ENCODE measurements around the gene GC. TPM values are rescaled to one million over a fixed set of nuclear protein-coding genes. Genes with fewer than 3 reads are reported as not detected.
"Not testable (repeated sequence)": the region's sequence is repeated elsewhere in the genome, so short reads cannot be mapped to it uniquely, and the experiment has no call there.

The GC gene
- total RNA-seq, 2 experiments from 2014 or later, result not detected

DNA sequence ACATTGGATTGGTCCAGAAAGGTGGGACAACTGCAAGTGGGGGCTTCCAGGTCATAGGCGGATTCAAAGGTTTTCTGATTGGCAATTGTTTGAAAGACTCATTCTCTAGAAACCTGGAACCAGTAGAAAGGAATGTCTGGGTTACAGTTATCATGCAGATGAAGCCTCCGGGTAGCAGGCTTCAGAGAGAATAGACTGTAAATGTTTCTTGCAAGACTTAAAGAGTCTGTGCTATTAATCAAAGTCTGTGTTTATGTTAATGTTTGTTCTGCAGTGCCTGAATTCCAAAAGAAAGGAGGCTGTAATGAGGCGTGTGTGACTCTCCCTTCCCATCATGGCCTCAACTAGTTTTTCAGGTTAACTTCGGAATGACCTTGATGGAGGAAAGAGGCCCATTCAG lies 43.9 kb upstream of the GC start:
- POLR2A ChIA-PET, result no interaction called here
- no peaks in the 10 kb centered on the region for H3K36me3 Mint-ChIP-seq (ENCODE audit: low read depth)
- H3K4me1 Mint-ChIP-seq (ENCODE audit: low read depth), result no peaks in the 10 kb centered on the region
- intact Hi-C loops (cut with micrococcal nuclease), result no loop called here
- TF ChIP-seq, protein P1, sequence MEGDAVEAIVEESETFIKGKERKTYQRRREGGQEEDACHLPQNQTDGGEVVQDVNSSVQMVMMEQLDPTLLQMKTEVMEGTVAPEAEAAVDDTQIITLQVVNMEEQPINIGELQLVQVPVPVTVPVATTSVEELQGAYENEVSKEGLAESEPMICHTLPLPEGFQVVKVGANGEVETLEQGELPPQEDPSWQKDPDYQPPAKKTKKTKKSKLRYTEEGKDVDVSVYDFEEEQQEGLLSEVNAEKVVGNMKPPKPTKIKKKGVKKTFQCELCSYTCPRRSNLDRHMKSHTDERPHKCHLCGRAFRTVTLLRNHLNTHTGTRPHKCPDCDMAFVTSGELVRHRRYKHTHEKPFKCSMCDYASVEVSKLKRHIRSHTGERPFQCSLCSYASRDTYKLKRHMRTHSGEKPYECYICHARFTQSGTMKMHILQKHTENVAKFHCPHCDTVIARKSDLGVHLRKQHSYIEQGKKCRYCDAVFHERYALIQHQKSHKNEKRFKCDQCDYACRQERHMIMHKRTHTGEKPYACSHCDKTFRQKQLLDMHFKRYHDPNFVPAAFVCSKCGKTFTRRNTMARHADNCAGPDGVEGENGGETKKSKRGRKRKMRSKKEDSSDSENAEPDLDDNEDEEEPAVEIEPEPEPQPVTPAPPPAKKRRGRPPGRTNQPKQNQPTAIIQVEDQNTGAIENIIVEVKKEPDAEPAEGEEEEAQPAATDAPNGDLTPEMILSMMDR (IDR thresholded peaks at IDR 0.05), result no peak
- no peaks in the 10 kb centered on the region for H3K9me3 Mint-ChIP-seq
- no peak for DNase-seq
- no peak overlapping the region for H3K27ac Mint-ChIP-seq
- no peaks in the 10 kb centered on the region for H3K27me3 Mint-ChIP-seq
- ATAC-seq, result no peak
- no peak overlapping the region for H3K4me3 Mint-ChIP-seq
- CTCF ChIA-PET, result no interaction called here

DNA sequence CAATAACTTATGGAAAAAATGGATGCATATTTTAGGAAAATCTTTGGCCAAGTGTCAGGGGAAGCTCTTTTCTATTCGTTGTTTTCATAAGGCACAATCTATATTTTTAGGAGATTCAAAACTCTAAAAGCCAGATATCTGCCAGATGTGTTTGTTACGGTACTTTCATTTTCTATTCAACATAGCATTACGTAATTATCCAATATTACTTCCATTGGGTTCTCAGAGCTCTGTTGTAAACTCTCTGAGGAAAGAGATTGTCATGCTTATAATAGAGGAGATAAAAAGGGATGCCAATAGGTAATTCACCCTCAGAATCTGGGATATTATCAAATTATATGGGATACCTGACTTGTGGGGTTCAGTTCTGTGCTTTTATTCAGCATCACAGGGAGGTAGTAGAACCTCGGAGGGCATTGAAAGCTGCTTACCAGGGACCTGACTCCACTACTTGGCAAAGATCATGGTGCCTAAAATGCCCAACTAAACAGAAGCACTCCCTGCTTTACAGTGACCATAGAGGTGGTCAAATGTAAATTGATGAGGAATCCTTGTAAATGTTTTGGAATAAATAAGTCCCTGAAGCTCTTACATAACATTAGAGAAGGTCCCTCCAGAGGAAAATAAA lies 32.9 kb upstream of the GC start:
- no peak for DNase-seq
- ChIA-PET POLR2A (no interaction called here), CTCF (interaction anchor here (1.3 kb wide), 1 partner anchor 9 kb away, joined by 3 read pairs; no protein-coding TSS in a partner anchor)
- intact Hi-C loops (cut with micrococcal nuclease), result no loop called here
- no peak overlapping the region for H3K4me3 Mint-ChIP-seq
- H3K9me3 Mint-ChIP-seq, result no peaks in the 10 kb centered on the region
- TF ChIP-seq, protein P1 (IDR thresholded peaks at IDR 0.05), result no peak
- H3K36me3 Mint-ChIP-seq (ENCODE audit: low read depth), result no peaks in the 10 kb centered on the region
- H3K4me1 Mint-ChIP-seq (ENCODE audit: low read depth), result no peaks in the 10 kb centered on the region
- no peak overlapping the region for H3K27ac Mint-ChIP-seq
- ATAC-seq, result no peak
- H3K27me3 Mint-ChIP-seq, result no peaks in the 10 kb centered on the region

DNA sequence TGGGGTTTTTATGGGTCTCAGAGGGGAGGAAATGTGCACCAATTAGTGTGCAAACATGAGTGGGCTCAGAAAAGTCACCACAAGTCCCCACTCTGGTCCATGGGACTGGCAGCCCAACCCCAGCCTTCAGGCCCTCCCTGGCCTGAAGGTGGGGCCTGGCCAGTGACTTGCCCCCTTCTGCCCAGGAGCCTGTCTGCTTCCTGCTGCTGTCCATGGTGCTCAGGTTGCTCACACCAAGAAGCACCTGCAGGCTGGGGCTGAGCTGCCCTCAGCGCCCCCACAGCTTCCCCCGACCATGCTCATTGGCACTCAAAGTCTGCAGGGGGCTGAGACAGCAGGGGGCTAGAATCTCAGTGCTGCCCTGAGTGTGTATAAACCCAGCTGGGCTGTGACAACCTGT lies 30.6 kb upstream of the GC start:
- ATAC-seq, result no peak
- Mint-ChIP-seq H3K27ac (no peak overlapping the region), H3K4me3 (no peak overlapping the region), H3K27me3 (no peaks in the 10 kb centered on the region), H3K36me3 (ENCODE audit: low read depth) (no peaks in the 10 kb centered on the region), H3K9me3 (no peaks in the 10 kb centered on the region), H3K4me1 (ENCODE audit: low read depth) (no peaks in the 10 kb centered on the region)
- no peak for DNase-seq
- ChIA-PET POLR2A (no interaction called here), CTCF (no interaction called here)
- intact Hi-C loops (cut with micrococcal nuclease), result no loop called here
- TF ChIP-seq, protein P1 (IDR thresholded peaks at IDR 0.05), result no peak

DNA sequence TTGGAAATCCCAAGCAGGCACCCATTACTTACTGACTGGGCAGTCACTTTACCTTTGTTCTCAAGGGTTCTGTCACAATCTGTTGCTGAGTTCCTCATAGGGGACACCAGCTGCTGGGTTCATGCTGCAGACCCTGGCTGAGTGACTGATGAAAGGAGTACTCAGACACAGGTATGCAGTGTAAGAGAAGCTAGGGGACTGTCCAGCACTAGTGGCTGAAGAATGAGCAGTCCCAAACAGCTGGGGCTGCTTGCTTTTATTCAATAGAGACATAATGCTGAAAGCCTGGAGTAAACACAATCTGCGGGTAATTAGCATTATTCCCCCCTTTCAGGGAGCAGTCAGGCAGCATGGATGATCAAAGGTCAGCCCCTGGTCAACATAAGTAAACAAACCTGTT lies 25.9 kb upstream of the GC start:
- intact Hi-C loops (cut with micrococcal nuclease); ATAC-seq; H3K4me1 Mint-ChIP-seq (ENCODE audit: low read depth); H3K27me3 Mint-ChIP-seq; H3K27ac Mint-ChIP-seq; H3K9me3 Mint-ChIP-seq; H3K36me3 Mint-ChIP-seq (ENCODE audit: low read depth); POLR2A ChIA-PET; CTCF ChIA-PET; H3K4me3 Mint-ChIP-seq; DNase-seq: not testable (repeated sequence)

DNA sequence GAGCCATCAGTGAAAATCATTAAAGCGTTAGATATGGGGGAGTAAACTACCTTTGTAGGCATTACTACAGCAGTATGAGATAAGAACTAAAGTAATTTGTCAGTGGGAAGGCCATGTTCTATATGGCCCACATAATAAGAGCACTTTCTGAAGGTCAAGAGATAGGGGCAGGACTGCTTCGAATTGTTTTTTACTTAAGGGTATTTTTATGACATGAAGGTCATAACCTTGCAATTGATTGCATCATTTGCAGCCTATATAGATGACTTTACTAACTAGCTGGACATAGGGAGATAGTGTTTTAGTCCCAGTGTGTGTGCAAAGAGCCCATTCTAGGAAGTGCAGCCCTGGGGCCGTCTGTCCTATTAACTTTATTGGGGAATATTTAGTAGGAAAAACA lies 23.6 kb upstream of the GC start:
- H3K27me3 Mint-ChIP-seq, result no peaks in the 10 kb centered on the region
- no peaks in the 10 kb centered on the region for H3K36me3 Mint-ChIP-seq (ENCODE audit: low read depth)
- H3K9me3 Mint-ChIP-seq, result no peaks in the 10 kb centered on the region
- ATAC-seq (no peak), DNase-seq (no peak)
- intact Hi-C loops (cut with micrococcal nuclease), result no loop called here
- no peaks in the 10 kb centered on the region for H3K4me1 Mint-ChIP-seq (ENCODE audit: low read depth)
- ChIA-PET POLR2A (no interaction called here), CTCF (no interaction called here)
- no peak overlapping the region for H3K4me3 Mint-ChIP-seq
- TF ChIP-seq, protein P1 (IDR thresholded peaks at IDR 0.05), result no peak
- H3K27ac Mint-ChIP-seq, result no peak overlapping the region

DNA sequence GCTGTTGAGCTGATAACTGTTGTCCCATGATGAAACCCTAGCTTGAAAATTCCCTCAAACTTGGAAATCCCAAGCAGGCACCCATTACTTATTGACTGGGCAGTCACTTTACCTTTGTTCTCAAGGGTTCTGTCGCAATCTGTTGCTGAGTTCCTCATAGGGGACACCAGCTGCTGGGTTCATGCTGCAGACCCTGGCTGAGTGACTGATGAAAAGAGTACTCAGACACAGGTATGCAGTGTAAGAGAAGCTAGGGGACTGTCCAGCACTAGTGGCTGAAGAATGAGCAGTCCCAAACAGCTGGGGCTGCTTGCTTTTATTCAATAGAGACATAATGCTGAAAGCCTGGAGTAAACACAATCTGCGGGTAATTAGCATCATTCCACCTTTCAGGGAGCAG lies 21.4 kb upstream of the GC start:
- H3K27me3 Mint-ChIP-seq; intact Hi-C loops (cut with micrococcal nuclease); H3K4me1 Mint-ChIP-seq (ENCODE audit: low read depth); H3K36me3 Mint-ChIP-seq (ENCODE audit: low read depth); H3K9me3 Mint-ChIP-seq; POLR2A ChIA-PET; H3K27ac Mint-ChIP-seq; CTCF ChIA-PET; ATAC-seq; DNase-seq; H3K4me3 Mint-ChIP-seq: not testable (repeated sequence)

DNA sequence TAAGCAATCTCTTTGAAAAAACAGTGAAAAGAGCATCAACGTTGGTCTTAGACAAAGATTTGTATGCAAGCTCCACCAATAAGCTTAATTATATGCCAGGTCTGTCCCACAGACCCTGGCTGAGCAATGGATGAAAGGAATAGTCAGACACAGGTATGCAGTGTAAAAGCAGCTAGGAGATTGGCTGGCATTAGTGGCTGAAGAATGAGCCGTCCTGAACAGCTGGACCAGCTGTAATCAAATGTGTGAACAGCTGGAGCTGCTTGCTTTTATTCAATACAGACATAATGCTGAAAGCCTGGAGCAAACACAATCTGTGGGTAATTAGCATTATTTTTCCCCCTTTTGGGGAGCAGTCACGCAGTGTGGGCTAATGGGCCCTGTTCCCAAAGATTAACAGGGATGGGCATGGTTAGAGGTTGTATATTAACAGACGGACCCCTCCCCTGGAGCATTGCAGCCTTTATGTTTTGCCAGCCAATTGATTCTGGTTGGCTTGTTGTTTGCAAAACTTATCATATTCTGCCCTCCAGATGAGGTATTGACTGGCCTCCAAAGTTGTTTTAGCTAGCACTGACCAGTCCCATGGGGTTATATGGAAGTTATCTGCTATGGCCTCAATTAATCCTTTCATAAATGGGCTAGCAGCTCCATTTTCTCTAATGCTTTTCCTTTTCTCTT lies 20.3 kb upstream of the GC start:
- H3K27ac Mint-ChIP-seq; CTCF ChIA-PET; H3K27me3 Mint-ChIP-seq; intact Hi-C loops (cut with micrococcal nuclease); DNase-seq; H3K36me3 Mint-ChIP-seq (ENCODE audit: low read depth); H3K4me3 Mint-ChIP-seq; H3K4me1 Mint-ChIP-seq (ENCODE audit: low read depth); H3K9me3 Mint-ChIP-seq; POLR2A ChIA-PET; ATAC-seq: not testable (repeated sequence)

Data from activated CD8-positive, alpha-beta T cell treated with anti-CD3 and anti-CD28 coated beads for 36 hours (primary cell).